Activated CD4-positive, alpha-beta memory T cell treated with anti-CD3 and anti-CD28 coated beads for 36 hours (primary cell): ENCODE measurements around the gene KBTBD13. TPM values are rescaled to one million over a fixed set of nuclear protein-coding genes. Genes with fewer than 3 reads are reported as not detected.
"Not testable (repeated sequence)": the region's sequence is repeated elsewhere in the genome, so short reads cannot be mapped to it uniquely, and the experiment has no call there.

Source experiments
- CTCF ChIA-PET: fragments of 350-600 bp; sonication (Branson Sonifier 250); formaldehyde crosslinking; loops from one replicate; lab custom pipeline; 2021; ENCODE audit warnings: antibody characterized with exemption, inconsistent platforms; lab: Charles Lee
- POLR2A ChIA-PET: fragments of 350-600 bp; sonication (Branson Sonifier 250); formaldehyde crosslinking; loops from one replicate; lab custom pipeline; 2021; ENCODE audit warnings: antibody characterized with exemption; lab: Charles Lee
- DNase-seq: peaks from one replicate; pipeline ENCODE4 v3.0.0-alpha.2; 2020
- H3K27ac Mint-ChIP-seq: one replicate; pipeline ENCODE4 v1.8.0; 2021; ENCODE audit warnings: mixed read lengths
- H3K27me3 Mint-ChIP-seq: one replicate; pipeline ENCODE4 v1.8.0; 2021; ENCODE audit warnings: mixed read lengths
- H3K36me3 Mint-ChIP-seq: one replicate; pipeline ENCODE4 v1.8.0; 2021; ENCODE audit warnings: mixed read lengths
- H3K4me1 Mint-ChIP-seq: one replicate; pipeline ENCODE4 v1.8.0; 2021; ENCODE audit warnings: low read depth, mixed read lengths
- H3K4me3 Mint-ChIP-seq: one replicate; pipeline ENCODE4 v1.8.0; 2021; ENCODE audit warnings: mild to moderate bottlenecking, mixed read lengths
- H3K9me3 Mint-ChIP-seq: one replicate; pipeline ENCODE4 v1.8.0; 2021; ENCODE audit warnings: mixed read lengths
- intact Hi-C: fragments of 100-400 bp; cut with micrococcal nuclease; formaldehyde crosslinking; loops from one replicate; pipeline ENCODE4 v1.15.1; 2023
- total RNA-seq, 2 experiments: library from RNA; stranded (reverse); gene quantifications; one replicate each; pipeline ENCODE4 v1.2.3, GENCODE V29; 2021

Gene KBTBD13
- total RNA-seq, 2 experiments from 2014 or later = not detected

GRCh38 chr15:65094294-65094995 is 17.9 kb downstream of the KBTBD13 start:
- Mint-ChIP-seq H3K27me3 (no peaks in the 10 kb centered on the region), H3K27ac (no peak overlapping the region), H3K4me1 (no peaks in the 10 kb centered on the region), H3K36me3 (peaks cover 14% of the 10 kb centered on the region), H3K4me3 (no peak overlapping the region), H3K9me3 (no peaks in the 10 kb centered on the region)
- intact Hi-C loops = no loop called here
- ChIA-PET POLR2A (no interaction called here), CTCF (interaction anchor here (0.7 to 0.9 kb wide), 2 partner anchors 10 to 61 kb away, joined by 3 read pairs; no protein-coding TSS in a partner anchor)
- no peak for DNase-seq

GRCh38 chr15:65095011-65095746 is 18.6 kb downstream of the KBTBD13 start:
- DNase-seq = no peak
- intact Hi-C loops = no loop called here

GRCh38 chr15:65095747-65096104 is 19.2 kb downstream of the KBTBD13 start:
- no peak overlapping the region for H3K27ac Mint-ChIP-seq
- H3K4me1 Mint-ChIP-seq = no peaks in the 10 kb centered on the region
- intact Hi-C loops = no loop called here
- no peaks in the 10 kb centered on the region for H3K9me3 Mint-ChIP-seq
- ChIA-PET CTCF (interaction anchor here (0.9 kb wide), 1 partner anchor 43 kb away, joined by 3 read pairs; no protein-coding TSS in a partner anchor), POLR2A (interaction anchor here (0.7 kb wide), 1 partner anchor 125 kb away, joined by 3 read pairs; no protein-coding TSS in a partner anchor)
- no peak overlapping the region for H3K4me3 Mint-ChIP-seq
- H3K27me3 Mint-ChIP-seq = no peaks in the 10 kb centered on the region
- peaks cover 14% of the 10 kb centered on the region for H3K36me3 Mint-ChIP-seq
- DNase-seq = no peak

More at GRCh38 chr15:65095011-65095746, 18.6 kb downstream of the KBTBD13 start:
- Mint-ChIP-seq H3K4me1 (no peaks in the 10 kb centered on the region), H3K36me3 (peaks cover 14% of the 10 kb centered on the region), H3K4me3 (no peak overlapping the region), H3K27me3 (no peaks in the 10 kb centered on the region), H3K9me3 (no peaks in the 10 kb centered on the region), H3K27ac (no peak overlapping the region)
- ChIA-PET CTCF (interaction anchor here (0.9 kb wide), 2 partner anchors 11 to 43 kb away, joined by 3 read pairs; no protein-coding TSS in a partner anchor), POLR2A (no interaction called here)

- Mint-ChIP-seq H3K36me3 (peaks cover 19% of the 10 kb centered on the region), H3K27me3 (no peaks in the 10 kb centered on the region), H3K4me3 (no peak overlapping the region), H3K9me3 (no peaks in the 10 kb centered on the region), H3K4me1 (no peaks in the 10 kb centered on the region), H3K27ac (no peak overlapping the region)
- intact Hi-C loops = no loop called here
- CTCF ChIA-PET = no interaction called here
- POLR2A ChIA-PET = interaction anchor here (0.7 kb wide), 1 partner anchor 124 kb away, joined by 3 read pairs; no protein-coding TSS in a partner anchor
- DNase-seq = no peak
Observed at GRCh38 chr15:65096481-65097385, 20.2 kb downstream of the KBTBD13 start.

- ChIA-PET CTCF (no interaction called here), POLR2A (no interaction called here)
- Mint-ChIP-seq H3K36me3 (peaks cover 20% of the 10 kb centered on the region), H3K9me3 (no peaks in the 10 kb centered on the region), H3K27me3 (no peaks in the 10 kb centered on the region), H3K4me1 (no peaks in the 10 kb centered on the region), H3K4me3 (no peak overlapping the region), H3K27ac (no peak overlapping the region)
- no peak for DNase-seq
- intact Hi-C loops = no loop called here
Observed at GRCh38 chr15:65097651-65098263, 21.2 kb downstream of the KBTBD13 start.

GRCh38 chr15:65099336-65099735 is 22.8 kb downstream of the KBTBD13 start:
- no peaks in the 10 kb centered on the region for H3K27me3 Mint-ChIP-seq
- H3K36me3 Mint-ChIP-seq = peaks cover 22% of the 10 kb centered on the region
- ChIA-PET POLR2A (no interaction called here), CTCF (interaction anchor here (1.5 kb wide), 1 partner anchor 12 kb away, joined by 3 read pairs; no protein-coding TSS in a partner anchor)
- H3K4me3 Mint-ChIP-seq = no peak overlapping the region
- no peaks in the 10 kb centered on the region for H3K9me3 Mint-ChIP-seq
- DNase-seq = no peak
- no peaks in the 10 kb centered on the region for H3K4me1 Mint-ChIP-seq
- intact Hi-C loops = no loop called here
- no peak overlapping the region for H3K27ac Mint-ChIP-seq

- H3K9me3 Mint-ChIP-seq, H3K4me1 Mint-ChIP-seq, POLR2A ChIA-PET, H3K27me3 Mint-ChIP-seq, H3K4me3 Mint-ChIP-seq, intact Hi-C loops, H3K27ac Mint-ChIP-seq, DNase-seq: not testable (repeated sequence)
- CTCF ChIA-PET = interaction anchor here (1.5 kb wide), 1 partner anchor 13 kb away, joined by 3 read pairs; no protein-coding TSS in a partner anchor
- H3K36me3 Mint-ChIP-seq = peaks cover 22% of the 10 kb centered on the region
Observed at GRCh38 chr15:65099801-65100200, 23.3 kb downstream of the KBTBD13 start.

- intact Hi-C loops = no loop called here
- Mint-ChIP-seq H3K27me3 (no peaks in the 10 kb centered on the region), H3K4me1 (no peaks in the 10 kb centered on the region), H3K9me3 (no peaks in the 10 kb centered on the region), H3K4me3 (no peak overlapping the region), H3K36me3 (peaks cover 25% of the 10 kb centered on the region), H3K27ac (no peak overlapping the region)
- DNase-seq = no peak
- ChIA-PET CTCF (interaction anchor here (2.0 kb wide), 1 partner anchor 10 kb away, joined by 10 read pairs; no protein-coding TSS in a partner anchor), POLR2A (no interaction called here)
Observed at GRCh38 chr15:65100442-65100841, 23.9 kb downstream of the KBTBD13 start.

GRCh38 chr15:65101411-65101890 is 24.9 kb downstream of the KBTBD13 start:
- intact Hi-C loops = no loop called here
- peak; percentile 69 for DNase-seq
- Mint-ChIP-seq H3K4me3 (no peak overlapping the region), H3K4me1 (peaks cover 5% of the 10 kb centered on the region), H3K36me3 (peaks cover 27% of the 10 kb centered on the region), H3K9me3 (no peaks in the 10 kb centered on the region), H3K27me3 (no peaks in the 10 kb centered on the region), H3K27ac (no peak overlapping the region)
- ChIA-PET CTCF (interaction anchor here (0.6 to 2.0 kb wide), 20 partner anchors 9 to 203 kb away, joined by 3 to 10 read pairs (median 4); partner anchors contain the start of genes RNU5B-1 and UBAP1L), POLR2A (no interaction called here)

- no peak for DNase-seq
- Mint-ChIP-seq H3K36me3 (peaks cover 27% of the 10 kb centered on the region), H3K9me3 (no peaks in the 10 kb centered on the region), H3K27ac (no peak overlapping the region), H3K4me3 (no peak overlapping the region), H3K27me3 (no peaks in the 10 kb centered on the region), H3K4me1 (peaks cover 5% of the 10 kb centered on the region)
- ChIA-PET POLR2A (no interaction called here), CTCF (interaction anchor here (1.0 to 2.0 kb wide), 16 partner anchors 8 to 117 kb away, joined by 3 to 10 read pairs (median 4); partner anchors contain the start of gene UBAP1L)
- intact Hi-C loops = no loop called here
Observed at GRCh38 chr15:65101891-65102708, 25.6 kb downstream of the KBTBD13 start.
